K562 (cell line): ENCODE measurements around the gene AKNA. TPM values are rescaled to one million over a fixed set of nuclear protein-coding genes. Genes with fewer than 3 reads are reported as not detected.

Experiments
- HES1 ChIP-seq: fragments of 450-650 bp; IDR thresholded peaks from 2 replicates; pipeline ENCODE4 v1.6.1; 2016; ENCODE audit warnings: low read depth, mild to moderate bottlenecking, moderate library complexity
- LCOR ChIP-seq: sonication (generic); formaldehyde crosslinking; IDR thresholded peaks from 2 replicates; pipeline ENCODE4 v1.8.0; 2022; ENCODE audit warnings: mild to moderate bottlenecking, missing genetic modification reagents
- MGA ChIP-seq: fragments of 450-650 bp; IDR thresholded peaks from 2 replicates; pipeline ENCODE4 v1.6.1; 2016; ENCODE audit warnings: mild to moderate bottlenecking, moderate library complexity
- MITF ChIP-seq: IDR thresholded peaks from 2 replicates; pipeline ENCODE4 v1.6.1; 2014; ENCODE audit warnings: antibody characterized with exemption
- NR3C1 ChIP-seq: sonication (generic); formaldehyde crosslinking; IDR thresholded peaks from 2 replicates; pipeline ENCODE4 v1.8.1; 2022; ENCODE audit warnings: missing genetic modification reagents
- NRF1 ChIP-seq, 2 experiments: fragments of 450-650 bp; IDR thresholded peaks in 1 of 2; conservative IDR thresholded peaks in 1 of 2; 2 replicates each; pipeline ENCODE4 v1.6.1; 2014; ENCODE audit warnings: mild to moderate bottlenecking in 2 of 2
- TARDBP ChIP-seq: fragments of 450-650 bp; IDR thresholded peaks from 2 replicates; pipeline ENCODE4 v1.6.1; 2016
- VEZF1 ChIP-seq: fragments of 200-800 bp; sonication (Bioruptor generic); IDR thresholded peaks from 2 replicates; pipeline ENCODE4 v1.6.1; 2017; ENCODE audit warnings: missing genetic modification characterization, missing compliant biosample characterization
- ZBTB7A ChIP-seq: IDR thresholded peaks from 2 replicates; pipeline ENCODE4 v1.6.1; 2011; ENCODE audit warnings: low read depth, mild to moderate bottlenecking, low read length, moderate library complexity, borderline replicate concordance; ENCODE audit not compliant: control insufficient read depth
- ZFPM2 ChIP-seq: fragments of 250-450 bp; sonication (Bioruptor Pico); IDR thresholded peaks from 2 replicates; pipeline ENCODE4 v1.5.1; 2022; ENCODE audit warnings: mild to moderate bottlenecking
- ZNF263 ChIP-seq: sonication (generic); formaldehyde crosslinking; IDR thresholded peaks from 2 replicates; pipeline ENCODE4 v1.8.0; 2022; ENCODE audit warnings: mild to moderate bottlenecking, missing genetic modification reagents, borderline replicate concordance
- ZNF354B ChIP-seq: fragments of 250-450 bp; sonication (Bioruptor Pico); IDR thresholded peaks from 2 replicates; pipeline ENCODE4 v1.4.0; 2020
- ZNF436 ChIP-seq: fragments of 250-450, 450-650 bp; sonication (Bioruptor Pico); formaldehyde crosslinking; IDR thresholded peaks from 2 replicates; pipeline ENCODE4 v1.7.0; 2020; ENCODE audit warnings: mild to moderate bottlenecking
- ZNF766 ChIP-seq: fragments of 200-800 bp; sonication (Bioruptor generic); conservative IDR thresholded peaks from 2 replicates; pipeline ENCODE4 v1.6.1; 2016; ENCODE audit warnings: missing genetic modification characterization, missing compliant biosample characterization
- polyA plus RNA-seq, 8 experiments: library from polyadenylated mRNA; depleted of rRNA in 4 of 8; stranded (reverse) in 5 of 8; unstranded in 3 of 8; fragments of >200 nt; fragmentation: Nextera tagmentation in 2 of 8; fragmentation: Illumina TruSeq in 1 of 8; extraction: Ambion mirVana in 2 of 8; extraction: Trizol in 1 of 8; gene quantifications; 2 replicates each; pipeline versions ENCODE4 v1.2.1 to v1.2.3, GENCODE V29; 2011 to 2014; ENCODE audit warnings: inconsistent platforms in 1 of 8, missing spikeins in 1 of 8
- total RNA-seq, 7 experiments: library from RNA; depleted of rRNA in 6 of 7; stranded (reverse); fragments of >200 nt in 6 of 7; fragmentation: Illumina TruSeq in 2 of 7; extraction: Trizol in 2 of 7; gene quantifications; 2 replicates each; pipeline versions ENCODE4 v1.2.1 to v1.2.3, GENCODE V29; 2011 to 2021; ENCODE audit warnings: low replicate concordance in 1 of 7

Gene AKNA
- total and polyA plus RNA-seq, 9 of the 15 experiments (the other 6 are each of a cell fraction or from before 2014, with no cell fraction given) = 0.29 to 20.5 (median 3.9) TPM

GRCh38 chr9:114348906-114349482 is 38.8 kb downstream of the AKNA start (continued):
- no peak for TF ChIP-seq ZNF354B (CRISPR knock-in tag)
- no peak for TF ChIP-seq ZNF766 (CRISPR knock-in tag)
- no peak for TF ChIP-seq ZNF263 (CRISPR knock-in tag)
- TF ChIP-seq ZFPM2 (CRISPR knock-in tag) = no peak
- TF ChIP-seq TARDBP = no peak
- no peak for TF ChIP-seq MGA
- no peak for TF ChIP-seq NR3C1 (CRISPR knock-in tag)
- TF ChIP-seq HES1 = no peak
- TF ChIP-seq LCOR = no peak
- TF ChIP-seq ZNF436 (CRISPR knock-in tag) = no peak
- TF ChIP-seq MITF = no peak
- peak; percentile 17 to 21; a peak in 1 of 4 replicates for TF ChIP-seq NRF1 (conservative IDR thresholded peaks at IDR 0.05 in 1 of 2, IDR thresholded peaks at IDR 0.05 in 1 of 2)
- TF ChIP-seq VEZF1 = no peak
- TF ChIP-seq ZBTB7A = no peak
